Transverse colon (tissue), 4 donors: ENCODE results near the gene TMEM164.

Experiments used
- CTCF ChIP-seq, 5 experiments: fragments of 200-600 bp in 3 of 5; fragments of 450-650 bp in 2 of 5; sonication (generic) in 3 of 5; IDR thresholded peaks; 1 replicate in 2 of 5; 2 replicates in 3 of 5; pipeline ENCODE4 v1.5.1; 2016 to 2017; ENCODE audit warnings: antibody characterized with exemption in 5 of 5, inconsistent platforms in 3 of 5, mild to moderate bottlenecking in 2 of 5, moderate library complexity in 1 of 5
- EP300 ChIP-seq: sonication (generic); formaldehyde crosslinking; IDR thresholded peaks from one replicate; pipeline ENCODE4 v1.6.1; 2017; ENCODE audit warnings: antibody characterized with exemption, low read depth
- POLR2A ChIP-seq: fragments of 450-650 bp; IDR thresholded peaks from one replicate; pipeline ENCODE4 v1.6.1; 2016; ENCODE audit warnings: antibody characterized with exemption, mild to moderate bottlenecking, moderate library complexity
- POLR2AphosphoS5 ChIP-seq, 3 donors: sonication (generic); formaldehyde crosslinking; IDR thresholded peaks; one replicate each; pipeline ENCODE4 v1.6.1; 2016; ENCODE audit warnings: antibody characterized with exemption in 3 of 3

- TF ChIP-seq CTCF (IDR thresholded peaks at IDR 0.05) = no peak
- no peak for TF ChIP-seq POLR2A
- no peak for TF ChIP-seq EP300
- TF ChIP-seq POLR2AphosphoS5 (IDR thresholded peaks at IDR 0.05) = no peak
These were observed 1.1 kb upstream of the TMEM164 start for GRCh38 chrX:110001740-110002299.
